Keratinocyte (primary cell): ENCODE data around the gene CUL4A. TPM values are rescaled to one million over a fixed set of nuclear protein-coding genes. Genes with fewer than 3 reads are reported as not detected.
A peak's percentile ranks its signal among the peaks of the same experiment; 100 is the strongest.

ENCODE experiments used
- DNase-seq: peaks from one replicate; pipeline ENCODE4 v3.0.0-alpha.2; 2011; ENCODE audit warnings: low read depth, missing footprints, low spot score
- FAIRE-seq: peaks from 2 replicates; lab custom pipeline; 2011; peaks lifted over from hg19 to GRCh38; lab: Jason Lieb, UNC
- H2AFZ ChIP-seq: 2 replicates; pipeline ENCODE4 v1.6.0; 2012; ENCODE audit warnings: low read length, control low read depth, inconsistent platforms; ENCODE audit not compliant: control insufficient read depth
- H3K27ac ChIP-seq: 2 replicates; pipeline ENCODE4 v1.5.1; 2011; ENCODE audit warnings: low read length; ENCODE audit not compliant: control insufficient read depth, insufficient read depth
- H3K27me3 ChIP-seq: 3 replicates; pipeline ENCODE4 v1.6.0; 2011; ENCODE audit warnings: low read length; ENCODE audit not compliant: control insufficient read depth, insufficient read depth; ENCODE audit errors: extremely low read depth
- H3K36me3 ChIP-seq, 2 experiments: 2 replicates in 1 of 2; 3 replicates in 1 of 2; pipeline ENCODE4 v1.5.1; 2011; ENCODE audit warnings: low read length in 2 of 2, mild to moderate bottlenecking in 1 of 2; ENCODE audit not compliant: control insufficient read depth in 2 of 2, insufficient read depth in 2 of 2; ENCODE audit errors: extremely low read depth in 1 of 2
- H3K4me1 ChIP-seq: 3 replicates; pipeline ENCODE4 v1.5.1; 2011; ENCODE audit warnings: low read length; ENCODE audit not compliant: control insufficient read depth, insufficient read depth; ENCODE audit errors: extremely low read depth
- H3K4me2 ChIP-seq: 3 replicates; pipeline ENCODE4 v1.6.0; 2011; ENCODE audit warnings: low read depth, low read length; ENCODE audit not compliant: control insufficient read depth, insufficient read depth; ENCODE audit errors: extremely low read depth
- H3K4me3 ChIP-seq, 3 experiments: fragments of 200-600 bp in 1 of 3; sonication (generic) in 1 of 3; 2 replicates in 2 of 3; 3 replicates in 1 of 3; pipeline ENCODE4 v1.5.1; 2011 to 2016; ENCODE audit warnings: low read length in 3 of 3, mild to moderate bottlenecking in 3 of 3, control low read depth in 2 of 3, inconsistent platforms in 1 of 3, low read depth in 1 of 3, mixed read lengths in 1 of 3, mixed run types in 1 of 3, moderate library complexity in 1 of 3; ENCODE audit not compliant: control insufficient read depth in 2 of 3, insufficient read depth in 2 of 3; ENCODE audit errors: extremely low read depth in 1 of 3
- H3K79me2 ChIP-seq: 2 replicates; pipeline ENCODE4 v1.6.0; 2012; ENCODE audit warnings: low read length; ENCODE audit not compliant: control insufficient read depth, insufficient read depth
- H3K9ac ChIP-seq: 3 replicates; pipeline ENCODE4 v1.6.0; 2011; ENCODE audit warnings: low read length; ENCODE audit not compliant: control insufficient read depth, insufficient read depth; ENCODE audit errors: extremely low read depth
- H3K9me1 ChIP-seq: 3 replicates; pipeline ENCODE4 v1.6.0; 2011; ENCODE audit warnings: low read length; ENCODE audit not compliant: control insufficient read depth, insufficient read depth; ENCODE audit errors: extremely low read depth
- H3K9me3 ChIP-seq: 2 replicates; pipeline ENCODE4 v1.5.1; 2012; ENCODE audit warnings: low read depth, low read length; ENCODE audit not compliant: control insufficient read depth
- H4K20me1 ChIP-seq: 3 replicates; pipeline ENCODE4 v1.6.0; 2011; ENCODE audit warnings: low read length; ENCODE audit not compliant: control insufficient read depth, insufficient read depth; ENCODE audit errors: extremely low read depth
- EZH2 ChIP-seq: IDR thresholded peaks from one replicate; pipeline ENCODE4 v1.6.1; 2012; ENCODE audit warnings: inconsistent platforms, mild to moderate bottlenecking, low read length, moderate library complexity
- dilution Hi-C: fragments of 300-500 bp; cut with MboI; formaldehyde crosslinking; loops from one replicate; pipeline ENCODE4 v1.7.0; 2020; ENCODE audit warnings: low sequenced_read_pairs; ENCODE audit not compliant: extremely low pct_ligation_motif_present
- polyA plus RNA-seq, 5 experiments: library from polyadenylated mRNA; depleted of rRNA in 3 of 5; stranded (reverse) in 3 of 5; stranded (forward) in 1 of 5; unstranded in 1 of 5; fragments of >200 nt; gene quantifications; 1 replicate in 1 of 5; 2 replicates in 3 of 5; 3 replicates in 1 of 5; pipeline versions ENCODE4 v1.2.1 to v1.2.3, GENCODE V29; 2011 to 2012; ENCODE audit warnings: missing spikeins in 2 of 5, low read depth in 1 of 5, low replicate concordance in 1 of 5
- TF ChIP-seq, protein P1 (sequence below), 3 experiments: IDR thresholded peaks in 1 of 3; conservative IDR thresholded peaks in 1 of 3; optimal IDR thresholded peaks in 1 of 3; 2 replicates in 2 of 3; 3 replicates in 1 of 3; pipeline versions ENCODE3 to v1.5.1; 2011; ENCODE audit warnings: low read length in 3 of 3, mild to moderate bottlenecking in 3 of 3, moderate library complexity in 2 of 3, control low read depth in 1 of 3, inconsistent platforms in 1 of 3; ENCODE audit not compliant: insufficient read depth in 2 of 3; ENCODE audit errors: extremely low read depth in 1 of 3

The CUL4A gene
- polyA plus RNA-seq, 1 donor (not counting 4 experiments of a cell fraction or from before 2014, with no cell fraction given) = 57.3 TPM

GRCh38 chr13:113187263-113187669 is 22.1 kb upstream of the CUL4A start:
- no peak for TF ChIP-seq EZH2
- peak; percentile 91 for DNase-seq
- H4K20me1 ChIP-seq = no peaks in the 10 kb centered on the region
- peak overlapping the region; percentile 63 for H3K27ac ChIP-seq
- H3K9ac ChIP-seq = peak overlapping the region; percentile 6
- H3K79me2 ChIP-seq = peaks cover 14% of the 10 kb centered on the region
- H3K36me3 ChIP-seq = peaks cover 18 to 41% of the 10 kb centered on the region in 2 experiments
- no peaks in the 10 kb centered on the region for H3K9me1 ChIP-seq
- peak overlapping the region; percentile 33 for H3K4me2 ChIP-seq
- FAIRE-seq = peak; percentile 98
- H3K27me3 ChIP-seq = no peaks in the 10 kb centered on the region
- H3K9me3 ChIP-seq = no peaks in the 10 kb centered on the region
- peaks cover 12% of the 10 kb centered on the region for H3K4me1 ChIP-seq
- H3K4me3 ChIP-seq = no peak overlapping the region
- H2AFZ ChIP-seq = peak overlapping the region; percentile 8
- dilution Hi-C loops = no loop called here

DNA sequence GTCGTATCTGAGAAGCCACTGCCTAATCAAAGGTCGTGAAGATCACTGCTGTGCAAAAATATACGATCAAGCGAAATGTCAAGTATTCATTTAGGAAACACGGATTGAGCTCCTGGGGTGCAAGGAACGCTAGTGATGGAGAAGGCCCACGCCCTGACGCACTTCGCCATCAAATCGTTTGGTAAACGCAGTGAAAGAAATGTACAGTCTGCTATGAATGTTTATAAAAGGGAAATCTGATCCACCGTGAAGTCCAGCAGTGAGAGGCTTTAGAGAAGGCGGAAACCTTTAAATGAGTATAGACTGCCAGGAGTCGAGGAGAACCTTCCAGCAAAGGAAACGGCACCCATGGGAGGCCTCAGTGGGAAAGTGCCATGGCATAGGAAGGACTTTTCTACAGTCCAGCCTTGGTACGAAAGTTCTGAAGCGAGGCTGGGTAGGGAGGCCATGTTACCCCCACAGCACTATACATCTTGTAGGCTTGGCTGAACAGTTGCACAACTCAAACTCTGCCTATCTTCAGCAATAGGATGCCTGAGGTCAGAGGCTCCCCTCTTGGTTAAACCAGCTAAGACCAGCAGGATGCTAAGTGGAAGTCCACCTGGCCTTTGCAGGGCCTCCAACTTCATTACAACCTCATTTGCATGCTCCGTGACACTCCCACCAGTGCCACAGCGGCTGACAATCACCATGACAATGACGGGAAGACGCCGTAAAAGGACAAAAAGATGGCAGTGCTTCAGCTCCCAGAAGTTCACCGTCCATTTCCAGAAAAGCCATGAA is 21.3 kb upstream of the CUL4A start:
- DNase-seq = no peak
- no peak overlapping the region for H3K4me2 ChIP-seq

More for the DNA sequence above, 21.3 kb upstream of the CUL4A start:
- no peaks in the 10 kb centered on the region for H4K20me1 ChIP-seq
- no peak for TF ChIP-seq EZH2
- TF ChIP-seq, protein P1, sequence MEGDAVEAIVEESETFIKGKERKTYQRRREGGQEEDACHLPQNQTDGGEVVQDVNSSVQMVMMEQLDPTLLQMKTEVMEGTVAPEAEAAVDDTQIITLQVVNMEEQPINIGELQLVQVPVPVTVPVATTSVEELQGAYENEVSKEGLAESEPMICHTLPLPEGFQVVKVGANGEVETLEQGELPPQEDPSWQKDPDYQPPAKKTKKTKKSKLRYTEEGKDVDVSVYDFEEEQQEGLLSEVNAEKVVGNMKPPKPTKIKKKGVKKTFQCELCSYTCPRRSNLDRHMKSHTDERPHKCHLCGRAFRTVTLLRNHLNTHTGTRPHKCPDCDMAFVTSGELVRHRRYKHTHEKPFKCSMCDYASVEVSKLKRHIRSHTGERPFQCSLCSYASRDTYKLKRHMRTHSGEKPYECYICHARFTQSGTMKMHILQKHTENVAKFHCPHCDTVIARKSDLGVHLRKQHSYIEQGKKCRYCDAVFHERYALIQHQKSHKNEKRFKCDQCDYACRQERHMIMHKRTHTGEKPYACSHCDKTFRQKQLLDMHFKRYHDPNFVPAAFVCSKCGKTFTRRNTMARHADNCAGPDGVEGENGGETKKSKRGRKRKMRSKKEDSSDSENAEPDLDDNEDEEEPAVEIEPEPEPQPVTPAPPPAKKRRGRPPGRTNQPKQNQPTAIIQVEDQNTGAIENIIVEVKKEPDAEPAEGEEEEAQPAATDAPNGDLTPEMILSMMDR (optimal IDR thresholded peaks at IDR 0.05 in 1 of 3, IDR thresholded peaks at IDR 0.05 in 1 of 3, conservative IDR thresholded peaks at IDR 0.05 in 1 of 3; ENCODE audit: extremely low read depth in 1 of 3, insufficient read depth in 2 of 3, low read length in 3 of 3) = no peak
- H3K9me3 ChIP-seq = no peaks in the 10 kb centered on the region
- peaks cover 12% of the 10 kb centered on the region for H3K4me1 ChIP-seq
- H3K9ac ChIP-seq = no peak overlapping the region
- no peaks in the 10 kb centered on the region for H3K27me3 ChIP-seq
- dilution Hi-C loops = no loop called here
- H3K9me1 ChIP-seq = no peaks in the 10 kb centered on the region
- no peak overlapping the region for H2AFZ ChIP-seq
- no peak overlapping the region for H3K4me3 ChIP-seq
- H3K79me2 ChIP-seq = peaks cover 15% of the 10 kb centered on the region
- H3K36me3 ChIP-seq = peaks cover 22 to 47% of the 10 kb centered on the region in 2 experiments
- H3K27ac ChIP-seq = peak overlapping the region; percentile 63
- no peak for FAIRE-seq
